B cell (primary cell): ENCODE measurements around the gene MRTO4. TPM values are rescaled to one million over a fixed set of nuclear protein-coding genes. Genes with fewer than 3 reads are reported as not detected.

Source experiments
- ATAC-seq: fragments of 200-7000 bp; cut with Tn5 transposase; one replicate; pipeline ENCODE4 v1.10.0; 2021; ENCODE audit warnings: low read depth, mild to moderate bottlenecking, moderate number of reproducible peaks, moderate library complexity
- CTCF ChIA-PET: fragments of 350-600 bp; sonication (Branson Sonifier 250); formaldehyde crosslinking; loops from one replicate; lab custom pipeline; 2021; ENCODE audit warnings: antibody characterized with exemption, inconsistent platforms; lab: Charles Lee
- POLR2A ChIA-PET: fragments of 350-600 bp; sonication (Branson Sonifier 250); formaldehyde crosslinking; loops from one replicate; lab custom pipeline; 2021; ENCODE audit warnings: antibody characterized with exemption; lab: Charles Lee
- DNase-seq: peaks from one replicate; pipeline ENCODE4 v3.0.0; 2013
- H2AFZ ChIP-seq: 2 replicates; pipeline ENCODE4 v1.6.1; 2012; ENCODE audit warnings: mild to moderate bottlenecking, low read depth, low read length; ENCODE audit not compliant: insufficient read depth, poor library complexity, severe bottlenecking
- H3K27ac ChIP-seq, 2 donors: 1 replicate in 1 of 2; 2 replicates in 1 of 2; pipeline ENCODE4 v1.5.1; 2012 to 2013; ENCODE audit warnings: low read length in 2 of 2, mild to moderate bottlenecking in 2 of 2, moderate library complexity in 1 of 2
- H3K27me3 ChIP-seq, 4 experiments: fragments of 200-600 bp in 1 of 4; sonication (generic) in 1 of 4; replicated peaks in 1 of 4; 1 replicate in 2 of 4; 2 replicates in 2 of 4; pipeline versions ENCODE4 v1.6.1 to v1.7.0; 2013 to 2016; ENCODE audit warnings: low read length in 3 of 4, mild to moderate bottlenecking in 2 of 4, mixed read lengths in 1 of 4, moderate library complexity in 1 of 4; ENCODE audit not compliant: insufficient read depth in 4 of 4, control insufficient read depth in 3 of 4; ENCODE audit errors: control extremely low read depth in 1 of 4
- H3K36me3 ChIP-seq, 2 experiments: replicated peaks in 1 of 2; 1 replicate in 1 of 2; 2 replicates in 1 of 2; pipeline versions ENCODE4 v1.6.1 to v1.7.1; 2013; ENCODE audit warnings: low read length in 1 of 2; ENCODE audit not compliant: insufficient read depth in 2 of 2, control insufficient read depth in 1 of 2; ENCODE audit errors: control extremely low read depth in 1 of 2, extremely low read depth in 1 of 2
- H3K4me1 ChIP-seq, 2 donors: fragments of 200-600 bp in 1 of 2; sonication (generic) in 1 of 2; 1 replicate in 1 of 2; 2 replicates in 1 of 2; pipeline versions ENCODE4 v1.5.1 to v1.6.1; 2013 to 2017; ENCODE audit warnings: low read length in 2 of 2; ENCODE audit not compliant: control insufficient read depth in 2 of 2, insufficient read depth in 2 of 2
- H3K4me2 ChIP-seq: replicated peaks from 2 replicates; pipeline ENCODE3; 2012; ENCODE audit warnings: mild to moderate bottlenecking, low read depth, low read length; ENCODE audit not compliant: poor library complexity, severe bottlenecking
- H3K4me3 ChIP-seq, 5 experiments: fragments of 200-600 bp in 1 of 5; sonication (generic) in 1 of 5; 1 replicate in 3 of 5; 2 replicates in 2 of 5; pipeline versions ENCODE4 v1.5.1 to v1.7.0; 2011 to 2016; ENCODE audit warnings: low read length in 4 of 5, mild to moderate bottlenecking in 4 of 5, low read depth in 2 of 5, control low read depth in 1 of 5, moderate library complexity in 1 of 5; ENCODE audit not compliant: insufficient read depth in 1 of 5; ENCODE audit errors: control extremely low read depth in 1 of 5, extremely low read depth in 1 of 5
- H3K79me2 ChIP-seq: fragments of 200-600 bp; sonication (generic); one replicate; pipeline ENCODE4 v1.6.0; 2016; ENCODE audit warnings: low read length; ENCODE audit not compliant: control insufficient read depth, insufficient read depth
- H3K9ac ChIP-seq: fragments of 200-600 bp; sonication (generic); 2 replicates; pipeline ENCODE4 v1.6.1; 2017; ENCODE audit warnings: mild to moderate bottlenecking, low read length, moderate library complexity
- H3K9me3 ChIP-seq, 3 donors: one replicate each; pipeline versions ENCODE4 v1.6.1 to v1.7.1; 2013; ENCODE audit warnings: low read length in 2 of 3; ENCODE audit not compliant: control insufficient read depth in 2 of 3, insufficient read depth in 1 of 3; ENCODE audit errors: control extremely low read depth in 1 of 3
- H4K20me1 ChIP-seq: 2 replicates; pipeline ENCODE4 v1.6.0; 2012; ENCODE audit warnings: mild to moderate bottlenecking, low read length; ENCODE audit not compliant: insufficient read depth, control insufficient read depth, poor library complexity, severe bottlenecking
- H3K27ac Mint-ChIP-seq: one replicate; pipeline ENCODE4 v1.8.0; 2021; ENCODE audit warnings: mixed read lengths
- H3K27me3 Mint-ChIP-seq: one replicate; pipeline ENCODE4 v1.8.0; 2021; ENCODE audit warnings: mixed read lengths
- H3K4me1 Mint-ChIP-seq: one replicate; pipeline ENCODE4 v1.8.0; 2021; ENCODE audit warnings: mixed read lengths
- H3K4me3 Mint-ChIP-seq: one replicate; pipeline ENCODE4 v1.8.0; 2021; ENCODE audit warnings: mixed read lengths
- H3K9me3 Mint-ChIP-seq: one replicate; pipeline ENCODE4 v1.8.0; 2022; ENCODE audit warnings: mixed read lengths; ENCODE audit not compliant: insufficient read depth
- CTCF ChIP-seq: fragments of 200-600 bp; IDR thresholded peaks from one replicate; pipeline ENCODE4 v1.8.0; 2022; ENCODE audit warnings: antibody characterized with exemption, mild to moderate bottlenecking
- EZH2 ChIP-seq: IDR thresholded peaks from 2 replicates; pipeline ENCODE4 v1.6.1; 2012; ENCODE audit warnings: borderline replicate concordance, low read depth, mild to moderate bottlenecking, moderate library complexity, low read length; ENCODE audit not compliant: insufficient read depth, poor library complexity, severe bottlenecking
- WGBS: methylation state at CpG from one replicate; pipeline ENCODE4 v1.1.5; 2013; ENCODE audit warnings: missing lambda C conversion rate; ENCODE audit not compliant: insufficient coverage; 5-methylcytosine and 5-hydroxymethylcytosine counted together
- intact Hi-C: fragments of 100-400 bp; cut with micrococcal nuclease; formaldehyde crosslinking; loops from one replicate; pipeline ENCODE4 v1.10.0; 2022
- polyA plus RNA-seq: library from polyadenylated mRNA; depleted of rRNA; stranded (reverse); fragments of >200 nt; gene quantifications from 2 replicates; pipeline ENCODE4 v1.2.3, GENCODE V29; 2012
- total RNA-seq, 2 donors: library from RNA; stranded (reverse); fragments of 120-200 nt in 1 of 2; gene quantifications; 1 replicate in 1 of 2; 2 replicates in 1 of 2; pipeline versions ENCODE4 v1.2.3 to v1.2.4, GENCODE V29; 2013 to 2022

The MRTO4 gene
- total and polyA plus RNA-seq, 2 donors (not counting 1 experiment from before 2014, with no cell fraction given) = 10.6 to 28.1 TPM

- H3K4me1 Mint-ChIP-seq = peaks cover 7% of the 10 kb centered on the region
- H3K9me3 Mint-ChIP-seq = peaks cover 2% of the 10 kb centered on the region
- Histone ChIP-seq H3K36me3 (no peaks in the 10 kb centered on the region), H3K9me3 (peaks cover 0 to 29% (median 7%) of the 10 kb centered on the region in 3 donors), H4K20me1 (no peaks in the 10 kb centered on the region), H3K27ac (no peak overlapping the region), H3K4me2 (peak overlapping the region; percentile 72), H2AFZ (peak overlapping the region; percentile 61), H3K9ac (peak overlapping the region; percentile 52), H3K4me1 (peaks cover 5 to 6% of the 10 kb centered on the region in 2 donors), H3K27me3 (peaks cover 0 to 8% (median 4%) of the 10 kb centered on the region in 4 experiments), H3K79me2 (no peaks in the 10 kb centered on the region), H3K4me3 (peak overlapping the region in 4 of 5 experiments; percentile 24 to 55 (median 46))
- peaks cover 12% of the 10 kb centered on the region for H3K27me3 Mint-ChIP-seq
- TF ChIP-seq EZH2 (no peak), CTCF (no peak)
- H3K27ac Mint-ChIP-seq = no peak overlapping the region
- intact Hi-C loops = no loop called here
- ChIA-PET POLR2A (no interaction called here), CTCF (no interaction called here)
- no peak for DNase-seq
- WGBS = 70% methylated on average over 1 of the region's 2 CpGs
- peak overlapping the region; percentile 72 for H3K4me3 Mint-ChIP-seq
- ATAC-seq = no peak
Observed at GRCh38 chr1:19289244-19289643, 37.6 kb downstream of the MRTO4 start.

- Histone ChIP-seq H4K20me1 (no peaks in the 10 kb centered on the region), H3K4me3 (no peak overlapping the region), H3K27ac (no peak overlapping the region), H3K9me3 (peaks cover 0 to 42% (median 25%) of the 10 kb centered on the region in 3 donors), H2AFZ (no peak overlapping the region), H3K4me2 (no peak overlapping the region), H3K79me2 (no peaks in the 10 kb centered on the region), H3K27me3 (peaks cover 0 to 3% (median 1%) of the 10 kb centered on the region in 4 experiments), H3K36me3 (no peaks in the 10 kb centered on the region), H3K9ac (no peak overlapping the region), H3K4me1 (no peaks in the 10 kb centered on the region)
- Mint-ChIP-seq H3K9me3 (peaks cover 8% of the 10 kb centered on the region), H3K27me3 (peaks cover 6% of the 10 kb centered on the region), H3K4me1 (no peaks in the 10 kb centered on the region), H3K27ac (no peak overlapping the region), H3K4me3 (no peak overlapping the region)
- ChIA-PET CTCF (no interaction called here), POLR2A (no interaction called here)
- WGBS = 100% methylated on average over 1 of the region's 2 CpGs
- intact Hi-C loops = no loop called here
- ATAC-seq (no peak), DNase-seq (no peak)
- TF ChIP-seq EZH2 (no peak), CTCF (no peak)
Observed at GRCh38 chr1:19294638-19295037, 43.0 kb downstream of the MRTO4 start.
